ENCODE data around the gene KLRD1.
"Not testable (repeated sequence)": the region's sequence is repeated elsewhere in the genome, so short reads cannot be mapped to it uniquely, and the experiment has no call there.

Gene KLRD1

DNA sequence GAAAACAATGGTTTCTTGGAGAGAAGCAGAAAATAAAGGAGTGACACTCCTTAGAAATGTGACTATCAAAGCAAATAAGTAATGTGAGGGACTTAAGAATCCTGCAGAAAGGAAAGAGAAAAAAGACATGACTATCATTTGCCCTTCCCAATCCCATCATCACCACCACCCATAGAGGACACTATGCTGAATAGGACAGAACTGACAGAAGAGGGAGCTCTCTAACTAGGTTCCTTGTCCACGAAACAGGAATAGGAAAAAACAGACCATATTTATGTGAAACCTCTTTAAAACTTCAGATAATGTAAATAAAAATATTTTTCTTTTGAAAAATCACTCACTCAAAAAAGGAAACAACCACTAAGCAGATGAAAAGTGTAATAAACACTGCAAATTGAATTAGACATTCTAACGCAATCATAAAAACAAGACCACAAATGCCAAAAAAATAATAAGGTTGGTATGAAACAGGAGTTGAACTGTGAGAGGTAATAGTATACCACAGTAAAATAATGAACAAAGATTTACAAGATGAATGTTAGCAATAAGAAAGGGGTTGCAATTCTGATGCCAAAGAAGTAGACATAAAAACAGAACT, 24.1 kb downstream of the KLRD1 start:
- intact Hi-C loops (cut with DNase I) = loop anchor here (1.0 kb wide), 2 partner anchors 170 to 231 kb away; no protein-coding TSS in a partner anchor
- no peak for DNase-seq

DNA sequence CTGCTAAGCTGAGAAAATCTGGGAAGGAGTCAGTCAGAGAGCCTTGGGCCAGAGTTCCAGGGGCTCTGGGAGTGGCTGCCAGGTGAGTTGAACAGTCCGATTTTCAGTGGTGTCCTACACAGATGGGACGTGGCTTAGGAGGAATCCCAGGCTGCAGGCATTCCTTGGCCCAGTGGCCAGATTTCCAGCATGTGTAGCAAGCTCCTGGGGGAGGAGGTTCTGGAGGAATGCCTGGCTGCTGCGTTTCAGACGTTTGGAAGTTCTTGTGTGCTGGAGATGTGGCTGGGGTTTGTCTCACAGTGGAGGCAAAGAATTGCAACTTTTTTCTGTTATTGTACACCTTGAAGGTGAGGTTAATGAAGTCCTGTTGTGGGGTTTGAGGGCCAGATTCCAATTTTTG, 28.5 kb downstream of the KLRD1 start:
- DNase-seq; intact Hi-C loops (cut with DNase I): not testable (repeated sequence)

DNA sequence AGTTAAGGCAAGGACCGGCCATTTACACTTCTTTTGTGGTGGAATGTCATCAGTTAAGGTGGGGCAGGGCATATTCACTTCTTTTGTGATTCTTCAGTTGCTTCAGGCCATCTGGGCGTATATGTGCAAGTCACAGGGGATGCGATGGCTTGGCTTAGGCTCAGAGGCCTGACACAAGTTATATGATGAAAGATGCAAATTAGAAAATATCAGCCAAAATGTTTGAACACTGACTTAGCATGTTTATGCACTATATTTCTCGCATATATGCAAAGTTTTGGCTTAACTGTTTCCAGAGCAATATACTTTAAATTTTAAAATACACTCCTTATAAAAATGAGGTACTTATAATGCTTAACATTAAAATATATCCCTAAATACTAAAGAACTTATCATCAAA, 30.8 kb downstream of the KLRD1 start:
- intact Hi-C loops (cut with DNase I) = not testable (repeated sequence)

DNA sequence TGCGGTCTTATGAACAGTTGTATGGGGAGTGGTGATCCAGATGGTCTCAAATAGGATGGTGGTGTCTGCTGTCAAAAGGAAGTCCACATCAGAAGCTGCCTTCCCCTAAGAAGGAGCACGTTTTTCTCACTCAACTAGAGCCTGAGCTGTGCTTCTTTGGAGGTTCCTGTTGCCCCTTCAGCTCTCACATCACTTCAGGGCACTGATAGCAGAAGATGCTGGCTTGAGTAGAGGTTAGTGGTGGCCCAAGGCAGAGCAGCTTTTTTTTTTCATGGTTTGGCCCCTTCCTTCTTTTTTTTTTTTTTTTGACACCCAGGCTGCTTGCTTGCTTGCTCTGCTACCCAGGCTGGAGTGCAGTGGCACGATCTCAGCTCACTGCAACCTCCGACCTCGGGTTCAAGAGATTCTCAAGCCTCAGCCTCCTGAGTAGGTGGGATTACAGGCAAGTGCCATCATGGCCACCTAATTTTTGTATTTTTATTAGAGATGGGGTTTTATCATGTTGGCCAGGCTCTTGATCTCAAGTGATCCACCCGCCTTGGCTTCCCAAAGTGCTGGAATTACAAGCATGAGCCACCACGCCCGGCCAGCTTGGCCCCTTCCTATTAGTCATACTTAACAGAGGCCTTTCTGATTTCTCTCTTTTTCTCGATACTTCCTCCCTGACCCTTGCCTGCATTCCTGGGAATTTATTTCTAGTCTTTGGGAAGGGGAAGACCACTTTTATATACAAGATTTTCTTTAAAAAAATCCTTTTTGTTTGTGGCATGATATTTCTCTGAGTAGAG, 31.6 kb downstream of the KLRD1 start:
- intact Hi-C loops (cut with DNase I) = no loop called here
- no peak for DNase-seq

More for the DNA sequence above, 30.8 kb downstream of the KLRD1 start:
- DNase-seq = not testable (repeated sequence)

DNA sequence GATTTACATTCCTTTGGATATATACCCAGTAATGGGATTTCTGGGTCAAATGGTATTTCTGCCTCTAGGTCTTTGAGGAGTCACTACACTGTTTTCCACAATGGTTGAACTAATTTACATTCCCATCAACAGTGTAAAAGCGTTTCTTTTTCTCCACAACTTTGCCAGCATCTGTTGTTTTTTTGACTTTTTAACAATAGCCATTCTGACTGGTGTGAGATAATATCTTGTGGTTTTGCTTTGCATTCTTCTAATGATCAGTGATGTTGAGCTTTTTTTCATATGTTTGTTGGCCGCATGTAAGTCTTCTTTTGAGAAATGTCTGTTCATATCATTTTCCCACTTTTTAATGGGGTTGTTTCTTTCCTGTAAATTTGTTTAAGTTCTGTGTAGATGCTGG, 33.3 kb downstream of the KLRD1 start:
- DNase-seq; intact Hi-C loops (cut with DNase I): not testable (repeated sequence)

DNA sequence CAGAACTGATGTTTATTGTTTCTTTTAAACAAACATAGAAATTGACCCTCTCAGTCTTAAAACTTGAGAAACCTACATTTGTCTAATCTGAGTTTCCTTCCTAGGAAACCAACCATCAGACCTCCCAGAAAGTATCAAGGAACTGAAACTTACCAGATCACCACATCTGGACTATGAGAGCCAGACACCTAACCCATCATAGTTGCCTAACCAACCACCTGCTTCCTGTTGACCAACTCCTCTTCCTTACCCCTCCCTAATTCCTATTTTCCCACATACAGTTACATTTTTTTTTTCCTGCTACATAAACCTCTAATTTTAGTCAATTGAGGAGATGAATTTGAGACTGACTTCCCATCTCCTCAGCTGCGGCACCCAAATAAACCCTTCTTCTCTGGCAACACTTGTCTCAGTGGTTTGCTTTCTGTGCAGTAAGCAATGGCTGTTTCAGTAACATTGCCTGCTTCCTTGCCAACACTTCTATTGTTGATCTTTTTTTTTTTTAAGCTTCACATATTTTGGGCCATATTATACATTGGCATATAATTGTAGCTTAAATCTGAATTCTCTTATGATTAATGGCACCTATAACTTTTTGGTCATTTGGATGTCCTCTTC, 34.3 kb downstream of the KLRD1 start:
- no peak for DNase-seq
- intact Hi-C loops (cut with DNase I) = no loop called here

DNA sequence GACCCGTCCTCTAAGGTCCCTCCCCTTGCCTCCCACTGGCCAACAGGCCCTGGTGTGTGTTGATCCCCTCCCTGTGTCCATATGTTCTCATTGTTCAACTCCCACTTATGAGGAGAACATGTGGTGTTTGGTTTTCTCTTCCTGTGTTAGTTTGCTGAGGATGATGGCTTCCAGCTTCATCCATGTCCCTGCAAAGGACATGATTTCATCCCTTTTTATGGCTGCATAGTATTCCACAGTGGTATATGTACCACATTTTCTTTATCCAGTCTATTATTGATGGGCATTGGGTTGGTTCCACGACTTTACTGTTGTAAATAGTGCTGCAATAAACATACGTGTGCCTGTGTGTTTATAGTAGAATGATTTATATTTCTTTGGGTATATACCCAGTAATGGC, 43.8 kb downstream of the KLRD1 start:
- DNase-seq; intact Hi-C loops (cut with DNase I): not testable (repeated sequence)

DNA sequence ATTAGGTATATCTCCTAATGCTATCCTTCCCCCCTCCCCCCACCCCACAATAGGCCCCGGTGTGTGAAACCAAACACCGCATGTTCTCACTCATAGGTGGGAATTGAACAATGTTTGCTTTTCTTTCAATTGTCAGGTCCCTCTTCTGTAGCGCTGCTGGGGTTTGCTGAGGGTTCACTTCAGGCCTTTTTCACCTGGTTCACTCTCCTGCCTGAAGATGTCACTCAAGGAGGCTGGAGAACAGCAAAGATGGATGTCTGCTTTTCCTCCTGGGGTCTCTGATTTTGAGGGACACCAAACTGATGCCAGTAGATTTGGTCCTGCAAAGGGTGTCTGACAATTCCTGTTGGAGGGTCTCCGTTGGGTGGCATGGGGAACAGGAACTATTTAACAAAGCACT, 46.4 kb downstream of the KLRD1 start:
- no peak for DNase-seq
- intact Hi-C loops (cut with DNase I) = no loop called here

DNA sequence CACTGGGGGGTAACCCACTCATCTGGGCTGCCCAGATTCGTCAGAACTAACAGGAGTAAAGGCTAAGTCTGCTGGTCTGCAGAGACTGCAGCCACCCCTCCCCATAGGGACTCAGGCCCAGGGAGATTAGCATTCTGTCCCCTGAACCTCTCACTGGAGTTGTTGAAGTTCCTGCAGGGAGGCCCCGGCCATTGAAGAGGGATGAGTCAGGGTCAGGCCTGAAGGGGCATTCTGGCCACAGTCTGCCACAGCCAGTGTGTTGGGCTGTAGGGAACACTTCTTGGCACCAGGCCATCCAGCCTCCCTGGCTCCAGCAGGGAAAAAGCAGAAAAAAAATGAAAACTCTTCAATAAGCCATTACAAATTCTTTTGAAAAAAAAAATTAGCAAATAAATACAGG, 46.8 kb downstream of the KLRD1 start:
- peak in 2 of 10 donors; percentile 30 to 74 for DNase-seq

DNA sequence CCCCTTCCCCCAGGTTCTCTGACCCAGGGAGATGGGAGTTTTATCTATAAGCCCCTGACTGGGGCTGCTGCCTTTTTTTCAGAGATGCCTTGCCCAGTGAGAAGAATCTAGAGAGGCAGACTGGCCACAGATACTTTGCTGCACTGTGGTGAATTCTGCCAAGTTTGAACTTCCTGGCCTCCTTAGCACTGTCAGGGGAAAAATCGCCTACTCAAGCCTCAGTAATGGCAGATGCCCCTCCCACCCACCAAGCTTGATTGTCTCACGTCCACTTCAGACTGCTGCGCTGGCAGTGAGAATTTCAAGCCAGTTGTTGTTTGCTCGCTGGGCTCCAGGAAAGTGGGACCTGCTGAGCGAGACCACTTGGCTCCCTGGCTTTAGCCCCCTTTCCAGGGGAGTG, 50.5 kb downstream of the KLRD1 start:
- peak in 2 of 10 donors; percentile 39 to 57 for DNase-seq
- intact Hi-C loops (cut with DNase I) = no loop called here

More for the DNA sequence above, 46.8 kb downstream of the KLRD1 start:
- intact Hi-C loops (cut with DNase I) = no loop called here

DNA sequence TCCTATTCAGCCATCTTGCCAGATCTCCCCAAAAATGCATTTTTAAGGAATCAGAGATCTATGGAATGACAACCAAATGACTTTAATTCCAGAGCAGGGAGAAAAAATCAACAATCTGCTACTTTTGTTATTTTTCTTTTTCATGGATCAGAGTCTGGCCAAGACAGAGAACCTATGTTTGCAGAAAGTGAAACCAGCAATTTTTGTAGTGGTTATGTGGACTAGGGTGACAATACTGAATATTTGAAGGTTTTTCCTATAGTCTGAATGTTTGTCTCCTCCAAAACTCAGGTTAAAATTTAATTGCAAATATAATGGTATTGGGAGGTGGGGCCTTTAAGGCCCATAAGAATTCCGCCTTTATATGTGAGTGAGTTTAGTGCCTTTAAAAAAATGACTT, 51.3 kb downstream of the KLRD1 start:
- DNase-seq = no peak
- intact Hi-C loops (cut with DNase I) = no loop called here

DNA sequence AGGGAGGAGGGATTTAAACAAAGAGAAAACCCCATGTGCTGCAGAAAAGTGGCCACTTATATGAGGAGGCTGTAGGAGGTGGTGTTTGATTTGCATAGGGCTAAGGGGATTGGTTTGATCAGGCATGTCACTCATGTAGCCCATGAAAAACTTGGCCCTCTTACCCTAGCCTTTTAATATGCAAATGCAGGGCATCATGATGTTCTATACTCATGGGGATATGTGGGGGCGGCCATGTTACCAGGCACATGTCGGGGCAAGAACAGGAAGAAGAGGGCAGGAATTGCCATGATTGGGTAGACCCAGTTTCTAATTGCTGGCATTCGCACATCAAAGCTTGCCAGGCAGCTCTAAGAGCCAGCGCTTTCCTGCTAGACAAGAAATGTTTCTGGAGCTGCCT, 53.4 kb downstream of the KLRD1 start:
- intact Hi-C loops (cut with DNase I) = no loop called here
- DNase-seq = peak in 2 of 10 donors; percentile 26 to 63

DNA sequence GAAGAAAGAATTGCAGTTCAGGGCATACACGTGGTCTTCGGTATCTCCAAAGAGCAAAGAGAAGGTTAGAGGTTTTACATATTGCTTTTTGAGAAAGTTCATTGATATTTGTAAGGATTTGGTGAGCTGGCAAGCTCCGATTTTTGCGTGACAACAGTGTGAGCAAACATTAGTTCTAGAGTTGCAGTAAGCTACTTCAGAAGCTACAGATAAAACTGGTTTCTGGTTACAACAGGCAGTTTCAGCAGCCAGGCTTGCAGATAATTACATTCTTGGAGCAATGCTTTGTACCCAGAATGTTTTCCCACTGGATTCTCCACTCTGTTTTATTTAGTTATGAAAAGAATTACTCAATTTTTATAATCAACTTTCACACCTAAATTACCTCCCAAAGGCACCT, 54.0 kb downstream of the KLRD1 start:
- DNase-seq = no peak
- intact Hi-C loops (cut with DNase I) = no loop called here

DNA sequence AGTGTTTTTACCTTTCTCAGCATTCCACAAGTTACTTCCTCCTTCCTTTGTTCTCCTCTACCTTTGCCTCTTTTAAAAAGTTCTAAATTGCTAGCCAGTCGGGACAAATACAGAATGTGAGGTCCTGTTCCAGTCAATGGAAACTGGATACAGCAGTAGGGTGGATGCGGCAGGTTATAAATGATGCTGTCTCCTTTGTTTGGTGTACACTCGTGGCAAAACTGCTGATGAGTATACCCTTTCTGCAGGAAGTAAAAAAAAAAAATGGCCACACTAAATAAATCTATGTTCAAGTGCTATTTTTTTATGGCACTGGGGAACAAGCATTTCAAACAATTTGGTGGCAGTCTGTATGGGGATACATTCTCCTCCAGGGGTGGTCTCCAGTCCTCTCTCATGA, 54.7 kb downstream of the KLRD1 start:
- DNase-seq = no peak
- intact Hi-C loops (cut with DNase I) = no loop called here

DNA sequence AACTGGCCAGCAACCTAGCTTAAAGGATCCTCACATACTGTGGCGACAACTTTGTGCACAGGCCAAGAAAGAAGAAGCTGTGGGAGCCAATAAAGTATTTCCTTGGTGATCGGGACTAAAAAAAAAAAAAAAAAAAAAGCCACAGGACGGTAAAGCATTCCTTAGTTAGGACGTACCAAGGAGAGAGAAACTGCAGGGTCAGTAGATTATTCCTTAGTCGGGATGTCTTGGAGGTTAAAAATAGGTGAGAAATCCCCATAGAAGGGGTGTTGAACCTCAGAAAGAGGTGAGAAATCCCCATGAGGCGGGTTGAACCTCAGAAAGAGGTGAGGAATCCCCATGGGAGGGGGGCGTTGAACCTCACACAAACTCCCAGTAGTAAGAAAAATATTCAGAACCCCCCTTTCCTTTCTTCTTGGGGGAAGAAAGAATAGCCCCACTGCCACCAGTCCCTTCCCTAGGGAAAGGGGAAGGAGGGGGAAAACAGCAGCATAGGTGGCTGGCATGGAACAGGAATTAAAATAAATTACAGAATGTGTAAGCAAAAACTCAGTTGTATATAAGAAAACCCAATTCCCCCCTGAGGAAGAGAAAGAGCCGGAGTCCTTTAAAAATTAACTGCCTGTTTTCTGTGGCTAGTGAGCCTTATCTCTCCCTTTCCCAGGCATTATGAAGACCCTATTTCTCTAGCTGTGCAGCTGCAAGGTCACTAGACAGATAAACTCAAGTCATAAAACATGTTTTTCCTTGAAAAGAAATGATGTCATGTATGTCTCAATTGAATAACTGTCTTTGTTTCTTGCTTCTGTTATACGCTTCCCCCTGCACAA, 55.4 kb downstream of the KLRD1 start:
- intact Hi-C loops (cut with DNase I) = no loop called here
- no peak for DNase-seq

DNA sequence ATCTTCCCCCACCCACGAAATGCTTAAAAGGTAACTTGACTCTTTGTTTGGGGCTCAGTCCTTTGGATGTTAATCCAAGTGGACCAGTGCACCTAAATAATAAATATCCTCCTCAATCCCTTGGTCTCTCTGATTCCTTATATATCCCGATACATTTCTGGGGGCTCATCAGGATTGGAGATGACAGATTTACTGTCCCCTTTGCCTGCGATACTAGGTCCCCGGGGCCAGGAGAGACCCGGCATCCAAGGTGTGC, 55.9 kb downstream of the KLRD1 start:
- intact Hi-C loops (cut with DNase I) = no loop called here

DNA sequence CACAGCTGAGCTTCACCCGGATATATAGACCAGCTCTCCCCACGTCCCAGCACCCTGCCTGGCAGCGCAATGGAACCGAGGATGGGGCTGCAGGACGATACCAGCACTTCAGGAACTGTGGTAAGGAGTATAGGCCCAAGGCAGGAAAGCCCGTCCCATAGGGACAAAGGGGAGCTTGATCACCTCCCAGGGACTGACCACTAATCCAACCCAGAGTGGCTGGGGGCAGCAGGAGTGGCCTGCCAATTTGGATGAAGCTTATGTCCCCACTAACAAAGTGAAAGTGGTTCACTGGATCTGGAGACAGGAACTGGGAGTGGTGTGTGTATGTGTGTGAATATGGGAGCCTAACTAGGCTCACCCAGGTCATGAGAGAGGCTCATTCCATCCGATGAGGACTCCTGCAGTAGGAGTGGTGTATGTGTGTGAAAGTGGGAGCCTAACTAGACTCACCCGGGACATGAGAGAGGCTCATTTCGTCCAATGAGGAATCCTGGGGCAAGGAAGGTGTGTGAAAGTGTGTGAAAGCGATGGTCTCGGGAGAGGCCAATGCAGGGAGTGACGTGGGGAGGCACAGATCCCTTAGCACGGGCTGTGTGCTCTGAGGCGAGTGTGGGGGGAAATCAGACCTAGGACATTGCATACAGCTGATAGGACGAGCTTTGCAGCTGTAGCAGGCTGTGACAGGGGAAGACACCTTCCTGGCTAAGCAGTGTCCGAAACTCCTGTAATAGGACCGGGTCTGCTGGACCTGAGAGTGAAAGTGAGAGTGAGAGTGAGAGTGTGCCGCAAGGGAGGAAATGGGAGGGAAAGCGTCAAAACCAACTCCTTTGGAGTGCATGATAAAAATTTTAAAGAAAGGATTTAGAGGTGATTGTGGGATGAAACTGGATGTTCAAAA, 56.5 kb downstream of the KLRD1 start:
- intact Hi-C loops (cut with DNase I) = no loop called here
- DNase-seq = peak in 8 of 10 donors; percentile 26 to 87 (median 50)

More for the DNA sequence above, 55.9 kb downstream of the KLRD1 start:
- DNase-seq = no peak

DNA sequence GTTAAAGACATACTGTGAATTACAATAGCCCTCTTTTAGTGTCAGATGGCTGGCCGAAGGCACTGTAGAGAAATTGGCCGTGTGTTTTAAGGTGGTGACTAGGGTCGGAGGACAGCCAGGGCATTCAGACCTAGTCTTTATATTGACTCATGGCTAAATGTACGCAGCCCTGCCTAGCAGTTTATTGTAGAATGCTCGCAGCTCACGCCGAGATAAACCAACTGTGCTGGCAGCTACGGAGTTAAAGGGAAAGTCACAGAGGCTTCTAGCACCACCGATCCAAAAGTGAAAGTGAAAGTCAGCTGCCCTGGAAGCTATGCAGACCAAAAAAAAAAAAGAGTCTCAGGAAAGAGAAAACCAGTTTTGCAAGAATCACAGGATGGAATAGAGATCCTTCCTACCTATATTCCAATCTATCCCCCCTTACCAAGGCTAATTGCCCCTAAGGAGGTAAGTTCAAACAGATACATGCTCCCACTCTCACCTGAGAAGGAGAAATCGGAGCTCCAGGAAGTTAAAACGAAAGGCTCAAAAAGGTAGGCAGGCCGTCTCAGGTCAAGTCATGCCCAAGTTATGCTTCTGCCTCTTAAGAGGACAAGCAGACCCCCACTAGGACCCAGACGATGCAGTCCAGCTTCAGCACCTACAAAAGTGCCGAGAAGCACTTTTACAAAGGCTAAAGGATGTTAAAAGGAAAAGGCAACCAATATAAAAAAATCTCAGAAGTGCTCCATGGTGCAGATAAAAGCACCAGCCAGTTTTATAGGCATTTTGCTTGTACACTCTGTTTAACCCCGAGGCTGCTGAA, 57.3 kb downstream of the KLRD1 start:
- intact Hi-C loops (cut with DNase I) = no loop called here
- peak in 8 of 10 donors; percentile 19 to 89 (median 62) for DNase-seq

All from posterior cingulate gyrus (tissue), 11 donors.